ENCODE data around the gene TENT4B.
A peak's percentile ranks its signal among the peaks of the same experiment; 100 is the strongest.

TENT4B gene

GRCh38 chr16:50246299-50247122 lies 93.4 kb downstream of the TENT4B start:
- Histone ChIP-seq H3K4me3 (ENCODE audit: extremely low read depth, insufficient read depth, low read length, poor library complexity, severe bottlenecking) (peak overlapping the region; percentile 54), H3K36me3 (ENCODE audit: control insufficient read depth, insufficient read depth, low read length) (no peaks in the 10 kb centered on the region), H3K27ac (ENCODE audit: low read depth, low read length, severe bottlenecking) (no peak overlapping the region), H3K9me3 (ENCODE audit: control insufficient read depth, low read length) (no peaks in the 10 kb centered on the region), H3K4me1 (ENCODE audit: control insufficient read depth, insufficient read depth, low read length, poor library complexity, severe bottlenecking) (peaks cover 15% of the 10 kb centered on the region)
- WGBS, 2 experiments (ENCODE audit: insufficient coverage in 2 of 2): 13 to 15% methylated on average over 42 to 45 of the region's 46 CpGs

DNA sequence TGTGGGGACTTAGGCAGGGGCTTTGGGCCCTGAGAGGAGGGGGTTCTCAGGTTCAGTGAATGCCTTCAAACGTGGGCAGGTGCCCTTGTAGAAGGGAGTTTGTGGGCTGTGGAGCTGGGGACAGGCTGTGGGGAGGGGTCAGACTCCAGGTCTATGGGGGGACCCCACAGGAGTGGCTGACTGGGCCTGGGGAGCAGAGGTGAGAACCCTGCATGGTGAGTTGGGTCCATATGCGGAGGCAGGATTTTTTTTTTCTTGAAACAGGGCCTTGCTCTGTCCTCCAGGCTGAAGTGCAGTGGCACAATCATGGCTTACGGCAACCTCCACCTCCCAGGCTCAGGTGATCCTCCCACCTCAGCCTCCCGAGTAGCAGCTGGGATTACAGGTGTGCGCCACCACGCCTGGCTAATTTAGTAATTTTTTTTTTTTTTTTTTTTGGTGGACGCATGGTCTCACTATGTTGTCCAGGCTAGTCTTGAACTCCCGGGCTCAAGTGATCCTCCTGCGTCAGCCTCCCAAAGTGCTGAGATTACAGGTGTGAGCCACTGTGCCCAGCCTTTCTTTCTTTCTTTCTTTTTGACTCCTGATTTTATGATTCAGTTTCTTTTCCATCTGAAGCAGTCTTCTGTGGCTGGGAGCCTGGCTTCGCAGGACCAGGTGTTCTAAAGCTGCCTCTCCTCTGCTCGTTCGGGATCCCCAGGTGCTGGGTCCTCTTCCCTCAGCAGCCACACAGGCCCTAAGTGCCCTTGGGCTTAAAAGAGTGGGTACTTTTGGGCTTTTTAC lies 94.2 kb downstream of the TENT4B start:
- 93 to 100% methylated on average over 5 to 8 of the region's 12 CpGs for WGBS, 2 experiments (ENCODE audit: insufficient coverage in 2 of 2)
- H3K4me3 ChIP-seq (ENCODE audit: extremely low read depth, insufficient read depth, low read length, poor library complexity, severe bottlenecking): no peak overlapping the region
- no peaks in the 10 kb centered on the region for H3K9me3 ChIP-seq (ENCODE audit: control insufficient read depth, low read length)
- peaks cover 15% of the 10 kb centered on the region for H3K4me1 ChIP-seq (ENCODE audit: control insufficient read depth, insufficient read depth, low read length, poor library complexity, severe bottlenecking)
- H3K36me3 ChIP-seq (ENCODE audit: control insufficient read depth, insufficient read depth, low read length): no peaks in the 10 kb centered on the region
- H3K27ac ChIP-seq (ENCODE audit: low read depth, low read length, severe bottlenecking): no peak overlapping the region

- H3K27ac ChIP-seq (ENCODE audit: low read depth, low read length, severe bottlenecking): no peak overlapping the region
- H3K4me3 ChIP-seq (ENCODE audit: extremely low read depth, insufficient read depth, low read length, poor library complexity, severe bottlenecking): no peak overlapping the region
- 78% methylated on average over 6 to 9 of the region's 13 CpGs for WGBS, 2 experiments (ENCODE audit: insufficient coverage in 2 of 2)
- peaks cover 15% of the 10 kb centered on the region for H3K4me1 ChIP-seq (ENCODE audit: control insufficient read depth, insufficient read depth, low read length, poor library complexity, severe bottlenecking)
- H3K36me3 ChIP-seq (ENCODE audit: control insufficient read depth, insufficient read depth, low read length): no peaks in the 10 kb centered on the region
- no peaks in the 10 kb centered on the region for H3K9me3 ChIP-seq (ENCODE audit: control insufficient read depth, low read length)
Observed at GRCh38 chr16:50247906-50248608, 95.0 kb downstream of the TENT4B start.

DNA sequence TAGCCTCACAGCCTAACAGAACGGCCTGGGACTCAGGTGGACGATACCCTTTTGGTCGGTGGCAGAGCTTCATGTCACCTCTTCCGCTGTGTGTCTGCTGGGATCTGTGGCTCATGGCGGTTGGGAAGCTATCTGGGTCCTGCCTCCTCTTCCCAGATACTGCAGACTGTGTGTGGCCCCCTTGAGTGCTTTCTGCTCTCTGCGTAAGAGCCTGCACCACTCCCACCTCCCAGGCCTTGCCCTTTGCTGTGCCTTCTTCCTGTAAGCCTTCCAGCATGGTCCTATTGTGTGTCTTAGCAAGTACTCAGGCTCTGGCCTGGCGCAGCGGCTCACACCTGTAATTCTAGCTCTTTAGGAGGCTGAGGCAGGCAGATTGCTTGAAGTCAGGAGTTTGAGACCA lies 95.7 kb downstream of the TENT4B start:
- Histone ChIP-seq H3K4me3 (ENCODE audit: extremely low read depth, insufficient read depth, low read length, poor library complexity, severe bottlenecking) (no peak overlapping the region), H3K36me3 (ENCODE audit: control insufficient read depth, insufficient read depth, low read length) (no peaks in the 10 kb centered on the region), H3K27ac (ENCODE audit: low read depth, low read length, severe bottlenecking) (no peak overlapping the region), H3K4me1 (ENCODE audit: control insufficient read depth, insufficient read depth, low read length, poor library complexity, severe bottlenecking) (peaks cover 19% of the 10 kb centered on the region), H3K9me3 (ENCODE audit: control insufficient read depth, low read length) (no peaks in the 10 kb centered on the region)
- 87 to 93% methylated on average over 5 to 8 of the region's 8 CpGs for WGBS, 2 experiments (ENCODE audit: insufficient coverage in 2 of 2)

DNA sequence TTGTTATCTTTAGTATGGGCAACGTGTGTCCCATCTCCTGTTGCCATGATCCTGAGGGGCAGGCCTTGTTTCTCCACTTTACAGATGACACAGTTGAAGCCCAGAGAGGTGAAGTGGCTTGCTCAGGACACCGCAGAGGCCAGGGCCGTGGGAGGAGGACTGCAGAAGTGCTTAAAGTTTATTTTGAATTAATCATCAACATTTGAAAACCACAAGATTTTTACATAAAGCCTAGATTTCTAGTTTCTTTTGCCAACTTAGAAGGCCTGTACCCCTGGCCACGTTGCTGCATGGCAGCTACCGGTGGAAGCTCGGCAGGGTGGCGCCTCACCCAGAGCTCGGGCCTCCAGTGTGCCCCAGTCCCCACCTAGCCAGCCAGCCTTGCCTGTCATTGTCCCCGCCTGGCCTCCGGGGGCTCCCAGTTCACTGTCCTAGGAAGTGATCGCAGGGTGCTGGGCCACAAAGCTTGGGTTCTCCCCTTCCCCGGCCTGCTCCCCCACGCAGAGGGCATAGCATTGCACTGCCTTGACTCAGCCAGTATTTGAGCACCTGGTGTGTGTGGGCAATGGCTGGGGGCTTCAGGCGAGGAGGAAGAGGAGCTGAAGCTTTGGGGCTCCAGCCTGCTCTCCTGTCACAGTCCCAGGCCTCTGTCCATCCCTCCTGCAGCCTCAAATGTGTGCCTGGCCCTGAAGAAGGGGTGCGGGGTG lies 98.4 kb downstream of the TENT4B start:
- Histone ChIP-seq H3K9me3 (ENCODE audit: control insufficient read depth, low read length) (no peaks in the 10 kb centered on the region), H3K27ac (ENCODE audit: low read depth, low read length, severe bottlenecking) (no peak overlapping the region), H3K36me3 (ENCODE audit: control insufficient read depth, insufficient read depth, low read length) (no peaks in the 10 kb centered on the region), H3K4me1 (ENCODE audit: control insufficient read depth, insufficient read depth, low read length, poor library complexity, severe bottlenecking) (peaks cover 15% of the 10 kb centered on the region), H3K4me3 (ENCODE audit: extremely low read depth, insufficient read depth, low read length, poor library complexity, severe bottlenecking) (no peak overlapping the region)
- WGBS, 2 experiments (ENCODE audit: insufficient coverage in 2 of 2): 94 to 96% methylated on average over 9 to 10 of the region's 15 CpGs

DNA sequence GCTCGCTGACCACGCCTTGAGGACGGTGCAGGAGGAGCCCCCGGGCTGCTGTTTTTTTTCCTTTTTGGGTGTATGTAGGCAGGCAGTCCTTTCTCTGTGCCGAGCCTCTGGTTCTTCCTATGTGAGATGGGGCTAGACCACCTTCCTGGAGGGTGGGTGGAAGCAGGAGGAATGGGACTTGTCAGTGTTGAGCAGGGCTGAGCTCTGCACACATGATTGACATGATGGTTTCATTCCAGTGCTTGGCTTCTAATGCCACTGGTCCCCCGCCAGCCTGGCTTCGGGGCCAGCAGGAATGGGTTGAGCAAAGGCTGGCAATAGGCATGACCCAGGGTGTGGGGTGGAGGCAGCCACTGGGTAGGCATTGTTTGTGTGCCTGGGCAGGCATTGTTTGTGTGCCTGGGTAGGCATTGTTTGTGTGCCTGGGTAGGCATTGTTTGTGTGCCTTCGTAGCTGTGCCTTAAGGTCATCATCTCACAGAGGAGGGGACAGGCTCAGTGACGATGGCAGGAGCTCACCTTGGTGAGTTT lies 99.0 kb downstream of the TENT4B start:
- Histone ChIP-seq H3K36me3 (ENCODE audit: control insufficient read depth, insufficient read depth, low read length) (no peaks in the 10 kb centered on the region), H3K27ac (ENCODE audit: low read depth, low read length, severe bottlenecking) (no peak overlapping the region), H3K9me3 (ENCODE audit: control insufficient read depth, low read length) (no peaks in the 10 kb centered on the region), H3K4me3 (ENCODE audit: extremely low read depth, insufficient read depth, low read length, poor library complexity, severe bottlenecking) (no peak overlapping the region), H3K4me1 (ENCODE audit: control insufficient read depth, insufficient read depth, low read length, poor library complexity, severe bottlenecking) (peaks cover 15% of the 10 kb centered on the region)
- 95 to 96% methylated on average over 5 to 6 of the region's 9 CpGs for WGBS, 2 experiments (ENCODE audit: insufficient coverage in 2 of 2)

DNA sequence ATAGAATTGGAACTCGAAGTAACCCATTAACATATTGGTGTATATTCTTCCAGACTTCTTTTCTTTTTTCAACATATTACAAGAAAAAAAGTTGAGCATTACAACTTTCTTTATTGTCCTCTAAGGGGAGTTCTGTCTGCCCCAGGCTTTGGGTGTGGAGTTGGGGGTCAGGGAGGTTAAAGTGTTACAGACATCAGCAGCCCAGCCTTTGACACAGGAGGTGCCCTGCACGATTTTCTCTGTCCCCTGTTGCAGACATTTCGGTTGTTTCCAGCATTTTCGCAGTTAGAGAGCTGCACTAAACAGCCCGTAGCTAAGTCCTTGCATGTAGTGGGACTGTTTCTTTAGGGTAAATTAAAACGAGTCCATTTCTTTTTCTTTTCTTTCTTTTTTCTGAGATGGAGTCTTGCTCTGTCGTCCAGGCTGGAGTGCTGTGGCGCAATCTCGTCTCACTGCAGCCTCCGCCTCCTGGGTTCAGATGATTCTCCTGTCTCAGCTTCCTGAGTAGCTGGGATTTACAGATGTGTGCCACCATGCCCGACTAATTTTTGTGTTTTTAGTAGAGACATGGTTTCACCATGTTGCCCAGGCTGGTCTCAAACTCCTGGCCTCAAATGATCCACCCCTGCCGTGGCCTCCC lies 99.9 kb downstream of the TENT4B start:
- H3K27ac ChIP-seq (ENCODE audit: low read depth, low read length, severe bottlenecking): no peak overlapping the region
- 97 to 100% methylated on average over 6 to 8 of the region's 12 CpGs for WGBS, 2 experiments (ENCODE audit: insufficient coverage in 2 of 2)

DNA sequence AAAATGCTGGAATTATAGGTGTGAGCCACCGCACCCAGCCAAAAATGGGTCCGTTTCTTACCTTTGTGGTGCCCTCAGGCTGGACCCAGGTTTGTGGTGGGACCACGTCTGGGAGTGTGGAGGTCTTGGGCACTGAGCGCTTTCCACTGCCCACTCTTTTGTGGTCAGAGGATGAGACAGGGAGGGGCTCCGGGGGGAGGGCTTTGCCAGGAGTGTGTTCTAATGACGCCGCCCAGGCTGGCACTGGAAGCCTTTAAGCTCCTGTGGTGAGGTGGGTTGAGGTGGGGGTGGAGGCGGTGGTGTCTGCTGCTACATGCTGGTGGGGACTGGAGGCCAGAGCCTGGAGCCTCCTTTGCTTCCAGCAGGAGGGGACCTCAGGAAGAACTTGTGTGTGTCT lies 100.4 kb downstream of the TENT4B start:
- WGBS, 2 experiments (ENCODE audit: insufficient coverage in 2 of 2): 89 to 91% methylated on average over 5 to 8 of the region's 8 CpGs
- H3K27ac ChIP-seq (ENCODE audit: low read depth, low read length, severe bottlenecking): no peak overlapping the region

More for the DNA sequence above, 99.9 kb downstream of the TENT4B start:
- H3K4me3 ChIP-seq (ENCODE audit: extremely low read depth, insufficient read depth, low read length, poor library complexity, severe bottlenecking): no peak overlapping the region
- no peaks in the 10 kb centered on the region for H3K36me3 ChIP-seq (ENCODE audit: control insufficient read depth, insufficient read depth, low read length)
- no peaks in the 10 kb centered on the region for H3K9me3 ChIP-seq (ENCODE audit: control insufficient read depth, low read length)
- H3K4me1 ChIP-seq (ENCODE audit: control insufficient read depth, insufficient read depth, low read length, poor library complexity, severe bottlenecking): peaks cover 12% of the 10 kb centered on the region

DNA sequence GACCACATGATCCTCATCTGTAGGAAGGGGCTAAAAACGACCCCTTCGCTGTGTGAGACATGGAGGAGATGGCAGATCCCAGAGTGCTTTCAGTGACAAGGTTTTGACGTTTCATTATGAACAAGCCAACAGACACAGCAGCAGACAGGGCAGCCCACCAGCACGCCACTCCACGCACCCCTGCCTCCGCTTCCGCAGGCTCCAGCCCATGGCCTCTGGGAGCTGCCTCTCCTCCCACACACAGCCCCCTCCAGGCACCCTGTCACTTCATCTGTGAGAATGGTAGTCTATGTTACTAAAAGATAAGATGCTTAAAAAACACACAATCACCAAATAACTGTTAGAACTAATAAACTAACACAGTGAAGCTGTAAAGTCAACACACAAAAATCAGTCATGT lies 101.0 kb downstream of the TENT4B start:
- Histone ChIP-seq H3K9me3 (ENCODE audit: control insufficient read depth, low read length) (no peaks in the 10 kb centered on the region), H3K4me1 (ENCODE audit: control insufficient read depth, insufficient read depth, low read length, poor library complexity, severe bottlenecking) (peaks cover 6% of the 10 kb centered on the region), H3K36me3 (ENCODE audit: control insufficient read depth, insufficient read depth, low read length) (no peaks in the 10 kb centered on the region), H3K4me3 (ENCODE audit: extremely low read depth, insufficient read depth, low read length, poor library complexity, severe bottlenecking) (no peak overlapping the region), H3K27ac (ENCODE audit: low read depth, low read length, severe bottlenecking) (no peak overlapping the region)
- 69 to 89% methylated on average over 4 to 7 of the region's 7 CpGs for WGBS, 2 experiments (ENCODE audit: insufficient coverage in 2 of 2)

More for the DNA sequence above, 100.4 kb downstream of the TENT4B start:
- H3K9me3 ChIP-seq (ENCODE audit: control insufficient read depth, low read length): no peaks in the 10 kb centered on the region
- H3K4me3 ChIP-seq (ENCODE audit: extremely low read depth, insufficient read depth, low read length, poor library complexity, severe bottlenecking): no peak overlapping the region
- no peaks in the 10 kb centered on the region for H3K36me3 ChIP-seq (ENCODE audit: control insufficient read depth, insufficient read depth, low read length)
- peaks cover 7% of the 10 kb centered on the region for H3K4me1 ChIP-seq (ENCODE audit: control insufficient read depth, insufficient read depth, low read length, poor library complexity, severe bottlenecking)

All from mesodermal cell (in vitro differentiated cells).